Raji (cell line): ENCODE measurements around the gene THAP4.

ENCODE experiments used
- POLR2A ChIP-seq: IDR thresholded peaks from 2 replicates; pipeline ENCODE4 v1.6.1; 2011; ENCODE audit warnings: low read depth, low read length, control low read depth; ENCODE audit not compliant: insufficient read depth

Gene THAP4

GRCh38 chr2:241592126-241592845 is 44.7 kb downstream of the THAP4 start:
- TF ChIP-seq POLR2A = no peak

GRCh38 chr2:241586564-241587264 is 50.2 kb downstream of the THAP4 start:
- no peak for TF ChIP-seq POLR2A

GRCh38 chr2:241584436-241584835 is 52.5 kb downstream of the THAP4 start:
- TF ChIP-seq POLR2A = no peak

GRCh38 chr2:241582806-241583205 is 54.2 kb downstream of the THAP4 start:
- TF ChIP-seq POLR2A = no peak

GRCh38 chr2:241582328-241582727 is 54.6 kb downstream of the THAP4 start:
- no peak for TF ChIP-seq POLR2A

GRCh38 chr2:241579281-241579680 is 57.7 kb downstream of the THAP4 start:
- no peak for TF ChIP-seq POLR2A

- TF ChIP-seq POLR2A = no peak
Measured at GRCh38 chr2:241577413-241578122, 59.4 kb downstream of the THAP4 start.

GRCh38 chr2:241576293-241576654 is 60.7 kb downstream of the THAP4 start:
- TF ChIP-seq POLR2A = no peak

- no peak for TF ChIP-seq POLR2A
Measured at GRCh38 chr2:241575624-241576292, 61.2 kb downstream of the THAP4 start.

- no peak for TF ChIP-seq POLR2A
Measured at GRCh38 chr2:241574911-241575623, 61.9 kb downstream of the THAP4 start.

GRCh38 chr2:241573741-241574140 is 63.2 kb downstream of the THAP4 start:
- no peak for TF ChIP-seq POLR2A

- no peak for TF ChIP-seq POLR2A
Measured at GRCh38 chr2:241571821-241572620, 64.9 kb downstream of the THAP4 start.

GRCh38 chr2:241570961-241571581 is 65.9 kb downstream of the THAP4 start:
- no peak for TF ChIP-seq POLR2A
